HK-2 (cell line): ENCODE results near the gene CDK19.
"Not testable (repeated sequence)": the region's sequence is repeated elsewhere in the genome, so short reads cannot be mapped to it uniquely, and the experiment has no call there.

Experiments
- DNase-seq: peaks from one replicate; pipeline ENCODE4 v3.0.0-alpha.2; 2018; ENCODE audit not compliant: unreplicated experiment

The CDK19 gene

GRCh38 chr6:110757926-110758325 lies 57.3 kb downstream of the CDK19 start:
- DNase-seq = no peak

- no peak for DNase-seq
These were observed 58.5 kb downstream of the CDK19 start for GRCh38 chr6:110756817-110757216.

GRCh38 chr6:110755411-110755834 lies 59.8 kb downstream of the CDK19 start:
- no peak for DNase-seq

- not testable (repeated sequence) for DNase-seq
These were observed 61.2 kb downstream of the CDK19 start for GRCh38 chr6:110753936-110754668.

GRCh38 chr6:110748453-110748852 lies 66.8 kb downstream of the CDK19 start:
- DNase-seq = no peak

- no peak for DNase-seq
These were observed 68.6 kb downstream of the CDK19 start for GRCh38 chr6:110746680-110747079.

GRCh38 chr6:110744991-110745390 lies 70.3 kb downstream of the CDK19 start:
- DNase-seq = no peak

- DNase-seq = not testable (repeated sequence)
These were observed 72.7 kb downstream of the CDK19 start for GRCh38 chr6:110742552-110742951.

- DNase-seq = no peak
These were observed 73.8 kb downstream of the CDK19 start for GRCh38 chr6:110741517-110741916.

- no peak for DNase-seq
These were observed 76.3 kb downstream of the CDK19 start for GRCh38 chr6:110738899-110739365.

- DNase-seq = no peak
These were observed 79.6 kb downstream of the CDK19 start for GRCh38 chr6:110735666-110736065.

- no peak for DNase-seq
These were observed 83.4 kb downstream of the CDK19 start for GRCh38 chr6:110731898-110732297.

- no peak for DNase-seq
These were observed 84.1 kb downstream of the CDK19 start for GRCh38 chr6:110731196-110731595.

- no peak for DNase-seq
These were observed 86.8 kb downstream of the CDK19 start for GRCh38 chr6:110728501-110728900.

GRCh38 chr6:110723017-110723416 lies 92.3 kb downstream of the CDK19 start:
- no peak for DNase-seq

GRCh38 chr6:110720066-110720465 lies 95.2 kb downstream of the CDK19 start:
- DNase-seq = no peak

GRCh38 chr6:110719601-110720000 lies 95.7 kb downstream of the CDK19 start:
- not testable (repeated sequence) for DNase-seq

GRCh38 chr6:110714143-110714542 lies 101.1 kb downstream of the CDK19 start:
- no peak for DNase-seq

- no peak for DNase-seq
These were observed 103.0 kb downstream of the CDK19 start for GRCh38 chr6:110712238-110712637.

- no peak for DNase-seq
These were observed 105.2 kb downstream of the CDK19 start for GRCh38 chr6:110710115-110710514.

- no peak for DNase-seq
These were observed 106.8 kb downstream of the CDK19 start for GRCh38 chr6:110708295-110708950.

- DNase-seq = no peak
These were observed 109.7 kb downstream of the CDK19 start for GRCh38 chr6:110705543-110705942.

GRCh38 chr6:110703906-110704594 lies 111.2 kb downstream of the CDK19 start:
- no peak for DNase-seq
